Activated B cell treated with CpG ODN at 0.5 μM for 24 hours (primary cell): Measurements from ENCODE around the gene ZNF276. TPM values are rescaled to one million over a fixed set of nuclear protein-coding genes. Genes with fewer than 3 reads are reported as not detected.

Experiments used
- ATAC-seq: fragments of 200-7000 bp; cut with Tn5 transposase; one replicate; pipeline ENCODE4 v1.10.0; 2021; ENCODE audit warnings: low read depth, mild to moderate bottlenecking, moderate library complexity
- CTCF ChIA-PET: fragments of 350-600 bp; sonication (Branson Sonifier 250); formaldehyde crosslinking; loops from one replicate; lab custom pipeline; 2021; ENCODE audit warnings: antibody characterized with exemption; lab: Charles Lee
- POLR2A ChIA-PET: fragments of 350-600 bp; sonication (Branson Sonifier 250); formaldehyde crosslinking; loops from one replicate; lab custom pipeline; 2021; ENCODE audit warnings: antibody characterized with exemption; lab: Charles Lee
- DNase-seq: peaks from one replicate; pipeline ENCODE4 v3.0.0; 2022
- H3K27ac Mint-ChIP-seq: one replicate; pipeline ENCODE4 v1.8.0; 2020; ENCODE audit warnings: mixed read lengths
- H3K27me3 Mint-ChIP-seq: one replicate; pipeline ENCODE4 v1.8.0; 2021; ENCODE audit warnings: mixed read lengths
- H3K36me3 Mint-ChIP-seq: one replicate; pipeline ENCODE4 v1.8.0; 2021; ENCODE audit warnings: low read depth, mixed read lengths
- H3K4me1 Mint-ChIP-seq: one replicate; pipeline ENCODE4 v1.8.0; 2021; ENCODE audit warnings: mixed read lengths
- H3K4me3 Mint-ChIP-seq: one replicate; pipeline ENCODE4 v1.8.0; 2020; ENCODE audit warnings: mild to moderate bottlenecking, mixed read lengths
- H3K9me3 Mint-ChIP-seq: one replicate; pipeline ENCODE4 v1.8.0; 2020; ENCODE audit warnings: mixed read lengths
- intact Hi-C: fragments of 100-400 bp; cut with micrococcal nuclease; formaldehyde crosslinking; loops from one replicate; pipeline ENCODE4 v1.15.1; 2024
- total RNA-seq: library from RNA; stranded (reverse); gene quantifications from 2 replicates; pipeline ENCODE4 v1.2.3, GENCODE V29; 2022
- TF ChIP-seq, protein P1 (sequence below): fragments of 200-600 bp; IDR thresholded peaks from one replicate; pipeline ENCODE4 v1.8.0; 2022; ENCODE audit warnings: antibody characterized with exemption, mild to moderate bottlenecking

ZNF276 gene
- total RNA-seq, 1 donor from 2014 or later = 52.0 TPM

DNA sequence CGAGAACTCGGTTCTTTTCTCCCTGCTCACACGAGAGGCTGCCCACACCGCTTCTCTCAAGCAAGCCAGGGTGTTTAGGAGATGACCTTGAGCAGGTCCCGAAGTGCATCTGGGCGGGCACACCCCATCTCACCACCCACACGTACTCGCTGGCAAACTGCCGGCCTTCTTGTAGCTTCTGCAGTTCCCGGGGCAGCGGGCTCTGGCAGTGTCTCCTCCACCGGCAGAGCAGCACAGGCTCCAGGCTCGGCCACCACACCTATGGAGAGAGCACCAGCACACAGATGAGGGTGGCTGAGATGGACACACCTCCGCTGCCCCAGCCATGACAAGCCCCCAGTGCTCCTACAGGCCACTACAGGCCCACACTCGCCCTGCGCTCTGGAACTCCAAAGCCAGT, 23.5 kb downstream of the ZNF276 start:
- DNase-seq (no peak), ATAC-seq (no peak)
- Mint-ChIP-seq H3K27me3 (no peaks in the 10 kb centered on the region), H3K9me3 (no peaks in the 10 kb centered on the region), H3K27ac (no peak overlapping the region), H3K4me1 (peaks cover 10% of the 10 kb centered on the region), H3K36me3 (peaks cover 68% of the 10 kb centered on the region), H3K4me3 (no peak overlapping the region)
- TF ChIP-seq, protein P1, sequence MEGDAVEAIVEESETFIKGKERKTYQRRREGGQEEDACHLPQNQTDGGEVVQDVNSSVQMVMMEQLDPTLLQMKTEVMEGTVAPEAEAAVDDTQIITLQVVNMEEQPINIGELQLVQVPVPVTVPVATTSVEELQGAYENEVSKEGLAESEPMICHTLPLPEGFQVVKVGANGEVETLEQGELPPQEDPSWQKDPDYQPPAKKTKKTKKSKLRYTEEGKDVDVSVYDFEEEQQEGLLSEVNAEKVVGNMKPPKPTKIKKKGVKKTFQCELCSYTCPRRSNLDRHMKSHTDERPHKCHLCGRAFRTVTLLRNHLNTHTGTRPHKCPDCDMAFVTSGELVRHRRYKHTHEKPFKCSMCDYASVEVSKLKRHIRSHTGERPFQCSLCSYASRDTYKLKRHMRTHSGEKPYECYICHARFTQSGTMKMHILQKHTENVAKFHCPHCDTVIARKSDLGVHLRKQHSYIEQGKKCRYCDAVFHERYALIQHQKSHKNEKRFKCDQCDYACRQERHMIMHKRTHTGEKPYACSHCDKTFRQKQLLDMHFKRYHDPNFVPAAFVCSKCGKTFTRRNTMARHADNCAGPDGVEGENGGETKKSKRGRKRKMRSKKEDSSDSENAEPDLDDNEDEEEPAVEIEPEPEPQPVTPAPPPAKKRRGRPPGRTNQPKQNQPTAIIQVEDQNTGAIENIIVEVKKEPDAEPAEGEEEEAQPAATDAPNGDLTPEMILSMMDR = no peak
- ChIA-PET CTCF (no interaction called here), POLR2A (no interaction called here)
- intact Hi-C loops = no loop called here

DNA sequence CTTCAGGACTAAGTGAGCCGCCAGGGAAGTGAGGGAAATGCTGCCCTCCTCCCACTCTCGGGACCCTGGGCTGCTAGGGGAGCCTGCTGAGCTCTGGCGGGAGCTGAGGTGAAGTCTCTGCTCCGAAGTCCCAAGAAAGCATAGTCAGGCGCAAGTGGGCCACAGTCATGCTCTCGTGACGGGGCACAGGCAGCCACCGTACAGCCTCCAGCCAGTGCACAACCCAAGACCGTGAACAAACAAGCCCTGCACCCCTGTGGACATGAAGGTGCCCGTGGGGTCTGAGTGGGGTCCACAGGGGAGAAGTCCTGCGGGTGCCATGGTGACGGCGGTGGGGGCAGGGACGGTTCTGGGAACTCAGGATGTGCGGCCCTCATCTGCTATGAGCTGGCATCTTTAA, 24.7 kb downstream of the ZNF276 start:
- POLR2A ChIA-PET = no interaction called here
- Mint-ChIP-seq H3K27ac (no peak overlapping the region), H3K4me1 (peaks cover 13% of the 10 kb centered on the region), H3K9me3 (no peaks in the 10 kb centered on the region), H3K36me3 (peaks cover 63% of the 10 kb centered on the region), H3K27me3 (no peaks in the 10 kb centered on the region), H3K4me3 (no peak overlapping the region)
- intact Hi-C loops = no loop called here
- no peak for ATAC-seq
- TF ChIP-seq, protein P1 = no peak
- no peak for DNase-seq
- CTCF ChIA-PET = interaction anchor here (1.0 kb wide), 1 partner anchor 48 kb away, joined by 3 read pairs; no protein-coding TSS in a partner anchor

DNA sequence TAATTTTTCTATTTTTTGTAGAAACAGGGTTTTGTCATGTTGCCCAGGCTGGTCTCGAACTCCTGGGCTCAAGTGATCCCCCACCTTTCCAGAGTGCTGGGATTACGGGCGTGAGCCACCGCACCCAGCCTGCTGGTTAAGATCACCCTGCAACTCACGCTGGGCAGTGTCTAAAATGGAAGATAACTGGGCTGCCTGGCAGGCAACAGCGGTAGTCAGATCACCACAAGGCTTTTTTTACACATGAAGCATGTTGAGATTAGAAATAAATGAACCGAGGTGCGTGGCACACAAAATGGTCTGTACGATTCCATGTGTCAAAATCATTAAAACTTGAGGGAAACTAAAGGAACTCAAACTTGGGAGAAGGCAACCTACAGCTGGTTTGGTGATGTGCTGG, 26.7 kb downstream of the ZNF276 start:
- Mint-ChIP-seq H3K4me3 (no peak overlapping the region), H3K27me3 (no peaks in the 10 kb centered on the region), H3K36me3 (peaks cover 61% of the 10 kb centered on the region), H3K9me3 (no peaks in the 10 kb centered on the region), H3K4me1 (peaks cover 8% of the 10 kb centered on the region), H3K27ac (no peak overlapping the region)
- ATAC-seq (no peak), DNase-seq (no peak)
- POLR2A ChIA-PET = no interaction called here
- TF ChIP-seq, protein P1 = no peak
- CTCF ChIA-PET = no interaction called here
- intact Hi-C loops = no loop called here

DNA sequence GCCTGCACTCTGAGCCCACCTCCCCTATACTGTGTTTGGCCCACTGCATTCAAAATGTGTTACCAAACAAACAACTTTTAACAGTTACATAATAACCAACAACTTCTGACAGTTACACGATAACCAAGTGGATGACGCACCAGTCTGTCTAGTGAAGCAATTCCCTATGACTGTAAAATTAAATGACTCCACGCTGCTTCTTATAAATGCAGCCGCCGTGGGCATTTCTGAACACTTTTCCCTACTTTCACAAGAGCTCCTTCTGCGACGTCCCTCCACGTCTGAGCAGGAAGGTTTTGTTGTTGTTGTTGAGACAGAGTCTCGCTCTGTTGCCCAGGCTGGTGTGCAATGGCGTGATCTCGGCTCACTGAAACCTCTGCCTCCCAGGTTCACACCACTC, 27.6 kb downstream of the ZNF276 start:
- peaks cover 8% of the 10 kb centered on the region for H3K4me1 Mint-ChIP-seq
- TF ChIP-seq, protein P1 = no peak
- H3K9me3 Mint-ChIP-seq = no peaks in the 10 kb centered on the region
- H3K27me3 Mint-ChIP-seq = no peaks in the 10 kb centered on the region
- peaks cover 56% of the 10 kb centered on the region for H3K36me3 Mint-ChIP-seq
- ChIA-PET POLR2A (interaction anchor here (0.6 to 1.3 kb wide), 2 partner anchors 13 to 29 kb away, joined by 4 to 5 read pairs; no protein-coding TSS in a partner anchor), CTCF (interaction anchor here (1.2 kb wide), 1 partner anchor 43 kb away, joined by 4 read pairs; no protein-coding TSS in a partner anchor)
- H3K4me3 Mint-ChIP-seq = no peak overlapping the region
- no peak for ATAC-seq
- intact Hi-C loops = loop anchor here (1.0 kb wide), 1 partner anchor 16 kb away; no protein-coding TSS in a partner anchor
- no peak for DNase-seq
- no peak overlapping the region for H3K27ac Mint-ChIP-seq

DNA sequence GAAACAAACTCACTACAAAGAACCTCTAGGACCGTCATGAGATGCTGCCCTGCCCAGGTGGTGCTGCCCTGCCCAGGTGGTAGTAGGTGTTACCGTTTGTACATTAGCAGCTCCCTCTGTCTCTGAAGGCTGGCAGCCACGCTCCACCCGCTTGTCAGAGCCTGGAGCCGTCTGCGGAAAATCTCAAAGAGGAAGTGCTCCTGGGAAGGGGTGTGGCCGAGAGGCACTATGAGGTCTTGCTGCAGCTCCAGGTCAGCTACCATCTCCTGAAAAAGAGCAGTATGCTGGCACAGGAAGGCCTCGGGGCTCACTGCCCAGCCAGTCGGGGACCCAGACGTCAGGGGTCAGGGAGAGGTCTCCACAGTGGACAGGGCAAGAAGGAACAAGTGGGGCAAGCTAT, 28.3 kb downstream of the ZNF276 start:
- ChIA-PET POLR2A (interaction anchor here (0.5 to 1.3 kb wide), 3 partner anchors 12 to 65 kb away, joined by 3 to 5 read pairs (median 3); no protein-coding TSS in a partner anchor), CTCF (interaction anchor here (0.8 to 1.2 kb wide), 2 partner anchors 44 kb away, joined by 3 to 4 read pairs; no protein-coding TSS in a partner anchor)
- Mint-ChIP-seq H3K4me3 (no peak overlapping the region), H3K9me3 (no peaks in the 10 kb centered on the region), H3K27ac (no peak overlapping the region), H3K4me1 (peaks cover 8% of the 10 kb centered on the region), H3K36me3 (peaks cover 55% of the 10 kb centered on the region), H3K27me3 (no peaks in the 10 kb centered on the region)
- DNase-seq (no peak), ATAC-seq (no peak)
- TF ChIP-seq, protein P1 = no peak
- intact Hi-C loops = loop anchor here (1.0 kb wide), 1 partner anchor 16 kb away; no protein-coding TSS in a partner anchor
